Astrocyte of the spinal cord (primary cell): ENCODE data around the gene HSPH1.

ENCODE experiments used
- DNase-seq: peaks from one replicate; pipeline ENCODE4 v3.0.0; 2011; ENCODE audit warnings: low read depth, low spot score
- H3K4me3 ChIP-seq: 2 replicates; pipeline ENCODE4 v1.5.1; 2011; ENCODE audit warnings: low read depth, mild to moderate bottlenecking, low read length, moderate library complexity
- CTCF ChIP-seq: IDR thresholded peaks from 2 replicates; pipeline ENCODE4 v1.5.1; 2012; ENCODE audit warnings: low read depth, mild to moderate bottlenecking, low read length, inconsistent platforms
- in situ Hi-C: cut with HindIII; loops from 2 replicates; pipeline ENCODE4 v1.10.0; 2017; ENCODE audit warnings: low sequenced_read_pairs

Gene HSPH1

GRCh38 chr13:31116224-31116623 is 45.5 kb downstream of the HSPH1 start:
- in situ Hi-C loops, result no loop called here
- H3K4me3 ChIP-seq, result no peak overlapping the region
- no peak for DNase-seq
- no peak for TF ChIP-seq CTCF

- TF ChIP-seq CTCF, result no peak
- in situ Hi-C loops, result no loop called here
- no peak overlapping the region for H3K4me3 ChIP-seq
- DNase-seq, result no peak
Observed at GRCh38 chr13:31115616-31116015, 46.1 kb downstream of the HSPH1 start.

GRCh38 chr13:31114641-31115040 is 47.1 kb downstream of the HSPH1 start:
- no peak overlapping the region for H3K4me3 ChIP-seq
- TF ChIP-seq CTCF, result no peak
- in situ Hi-C loops, result no loop called here
- no peak for DNase-seq

GRCh38 chr13:31111136-31111535 is 50.6 kb downstream of the HSPH1 start:
- no peak overlapping the region for H3K4me3 ChIP-seq
- no peak for DNase-seq
- TF ChIP-seq CTCF, result no peak
- in situ Hi-C loops, result no loop called here

GRCh38 chr13:31110617-31111016 is 51.1 kb downstream of the HSPH1 start:
- H3K4me3 ChIP-seq, result no peak overlapping the region
- in situ Hi-C loops, result no loop called here
- DNase-seq, result no peak
- TF ChIP-seq CTCF, result no peak

GRCh38 chr13:31110169-31110568 is 51.5 kb downstream of the HSPH1 start:
- in situ Hi-C loops, result no loop called here
- H3K4me3 ChIP-seq, result no peak overlapping the region
- DNase-seq, result no peak
- no peak for TF ChIP-seq CTCF

- in situ Hi-C loops, result no loop called here
- TF ChIP-seq CTCF, result no peak
Observed at GRCh38 chr13:31107109-31107508, 54.6 kb downstream of the HSPH1 start.

More at GRCh38 chr13:31107109-31107508, 54.6 kb downstream of the HSPH1 start:
- DNase-seq, result no peak
- no peak overlapping the region for H3K4me3 ChIP-seq
